Gastrocnemius medialis (tissue), 4 donors: ENCODE results near the gene HMX3.

Experiments used
- POLR2A ChIP-seq, 2 donors: fragments of 450-650 bp; IDR thresholded peaks; one replicate each; pipeline ENCODE4 v1.6.1; 2017; ENCODE audit warnings: antibody characterized with exemption in 2 of 2, mild to moderate bottlenecking in 2 of 2, moderate library complexity in 2 of 2
- TF ChIP-seq, protein P1 (sequence below), 5 experiments: fragments of 450-650 bp in 3 of 5; fragments of 200-600 bp in 2 of 5; sonication (generic) in 2 of 5; IDR thresholded peaks in 4 of 5; conservative IDR thresholded peaks in 1 of 5; 1 replicate in 4 of 5; 2 replicates in 1 of 5; pipeline ENCODE4 v1.5.1; 2016 to 2019; ENCODE audit warnings: antibody characterized with exemption in 5 of 5, mild to moderate bottlenecking in 3 of 5, moderate library complexity in 3 of 5

GRCh38 chr10:123170961-123171360 lies 35.2 kb downstream of the HMX3 start:
- TF ChIP-seq, protein P1, sequence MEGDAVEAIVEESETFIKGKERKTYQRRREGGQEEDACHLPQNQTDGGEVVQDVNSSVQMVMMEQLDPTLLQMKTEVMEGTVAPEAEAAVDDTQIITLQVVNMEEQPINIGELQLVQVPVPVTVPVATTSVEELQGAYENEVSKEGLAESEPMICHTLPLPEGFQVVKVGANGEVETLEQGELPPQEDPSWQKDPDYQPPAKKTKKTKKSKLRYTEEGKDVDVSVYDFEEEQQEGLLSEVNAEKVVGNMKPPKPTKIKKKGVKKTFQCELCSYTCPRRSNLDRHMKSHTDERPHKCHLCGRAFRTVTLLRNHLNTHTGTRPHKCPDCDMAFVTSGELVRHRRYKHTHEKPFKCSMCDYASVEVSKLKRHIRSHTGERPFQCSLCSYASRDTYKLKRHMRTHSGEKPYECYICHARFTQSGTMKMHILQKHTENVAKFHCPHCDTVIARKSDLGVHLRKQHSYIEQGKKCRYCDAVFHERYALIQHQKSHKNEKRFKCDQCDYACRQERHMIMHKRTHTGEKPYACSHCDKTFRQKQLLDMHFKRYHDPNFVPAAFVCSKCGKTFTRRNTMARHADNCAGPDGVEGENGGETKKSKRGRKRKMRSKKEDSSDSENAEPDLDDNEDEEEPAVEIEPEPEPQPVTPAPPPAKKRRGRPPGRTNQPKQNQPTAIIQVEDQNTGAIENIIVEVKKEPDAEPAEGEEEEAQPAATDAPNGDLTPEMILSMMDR (IDR thresholded peaks at IDR 0.05 in 4 of 5, conservative IDR thresholded peaks at IDR 0.05 in 1 of 5) = no peak
- TF ChIP-seq POLR2A (IDR thresholded peaks at IDR 0.05) = no peak
